EL (cell line): ENCODE measurements around the gene NDUFB2.
A peak's percentile ranks its signal among the peaks of the same experiment; 100 is the strongest.
"Not testable (repeated sequence)": the region's sequence is repeated elsewhere in the genome, so short reads cannot be mapped to it uniquely, and the experiment has no call there.

Source experiments
- DNase-seq: peaks from one replicate; pipeline ENCODE4 v3.0.0-alpha.2; 2016

The NDUFB2 gene

GRCh38 chr7:140694592-140694991 is 1.9 kb upstream of the NDUFB2 start:
- DNase-seq: no peak

- no peak for DNase-seq
Observed at GRCh38 chr7:140695381-140695780, 1.1 kb upstream of the NDUFB2 start.

GRCh38 chr7:140696024-140696679 is 356 bp upstream of the NDUFB2 start:
- DNase-seq: peak; percentile 92

- DNase-seq: peak; percentile 62
Observed at GRCh38 chr7:140697447-140698143, 1.1 kb downstream of the NDUFB2 start.

- DNase-seq: no peak
Observed at GRCh38 chr7:140698477-140698876, 2.0 kb downstream of the NDUFB2 start.

GRCh38 chr7:140702774-140703173 is 6.3 kb downstream of the NDUFB2 start:
- no peak for DNase-seq

GRCh38 chr7:140704205-140704604 is 7.7 kb downstream of the NDUFB2 start:
- no peak for DNase-seq

- no peak for DNase-seq
Observed at GRCh38 chr7:140707132-140707531, 10.6 kb downstream of the NDUFB2 start.

GRCh38 chr7:140708764-140709163 is 12.3 kb downstream of the NDUFB2 start:
- not testable (repeated sequence) for DNase-seq

- DNase-seq: not testable (repeated sequence)
Observed at GRCh38 chr7:140712392-140712791, 15.9 kb downstream of the NDUFB2 start.

GRCh38 chr7:140714331-140715040 is 18.0 kb downstream of the NDUFB2 start:
- no peak for DNase-seq

GRCh38 chr7:140719721-140720120 is 23.2 kb downstream of the NDUFB2 start:
- peak; percentile 15 for DNase-seq

GRCh38 chr7:140722254-140722653 is 25.7 kb downstream of the NDUFB2 start:
- no peak for DNase-seq

- no peak for DNase-seq
Observed at GRCh38 chr7:140723006-140723405, 26.5 kb downstream of the NDUFB2 start.

GRCh38 chr7:140723574-140723973 is 27.1 kb downstream of the NDUFB2 start:
- no peak for DNase-seq

GRCh38 chr7:140724706-140725105 is 28.2 kb downstream of the NDUFB2 start:
- no peak for DNase-seq

GRCh38 chr7:140726281-140726680 is 29.8 kb downstream of the NDUFB2 start:
- DNase-seq: peak; percentile 5

GRCh38 chr7:140732416-140732815 is 35.9 kb downstream of the NDUFB2 start:
- DNase-seq: no peak

GRCh38 chr7:140734096-140734495 is 37.6 kb downstream of the NDUFB2 start:
- no peak for DNase-seq

GRCh38 chr7:140734729-140735128 is 38.2 kb downstream of the NDUFB2 start:
- no peak for DNase-seq

GRCh38 chr7:140738280-140738679 is 41.8 kb downstream of the NDUFB2 start:
- no peak for DNase-seq

- not testable (repeated sequence) for DNase-seq
Observed at GRCh38 chr7:140743255-140743654, 46.7 kb downstream of the NDUFB2 start.

GRCh38 chr7:140744005-140744404 is 47.5 kb downstream of the NDUFB2 start:
- DNase-seq: no peak
